Colonic mucosa (tissue), 4 donors: Measurements from ENCODE around the gene IFNAR1. TPM values are rescaled to one million over a fixed set of nuclear protein-coding genes. Genes with fewer than 3 reads are reported as not detected.

ENCODE experiments used
- DNase-seq: peaks from one replicate; pipeline ENCODE4 v3.0.0-alpha.2; 2020
- H3K27ac ChIP-seq: fragments of 200-600 bp; one replicate; pipeline ENCODE4 v1.8.0; 2021
- H3K27me3 ChIP-seq: fragments of 200-600 bp; one replicate; pipeline ENCODE4 v1.8.0; 2021
- H3K36me3 ChIP-seq: fragments of 200-600 bp; one replicate; pipeline ENCODE4 v1.8.0; 2021
- H3K4me1 ChIP-seq: fragments of 200-600 bp; one replicate; pipeline ENCODE4 v1.8.0; 2021; ENCODE audit warnings: mild to moderate bottlenecking
- H3K4me3 ChIP-seq: fragments of 200-600 bp; one replicate; pipeline ENCODE4 v1.8.0; 2021
- H3K9ac ChIP-seq, 2 donors: one replicate each; pipeline ENCODE4 v1.7.0; 2013; ENCODE audit warnings: control low read depth in 2 of 2, low read depth in 2 of 2, low read length in 2 of 2
- H3K9me3 ChIP-seq: fragments of 200-600 bp; one replicate; pipeline ENCODE4 v1.8.0; 2021
- intact Hi-C: fragments of 100-400 bp; cut with DNase I; formaldehyde crosslinking; loops from one replicate; pipeline ENCODE4 v1.14.1; 2022
- total RNA-seq, 2 donors: library from RNA; stranded (reverse); fragmentation: NEBNext Ultra II Directional in 1 of 2; extraction: Animal tissue kit (Norgen Biotek cat#: 25700) in 1 of 2; gene quantifications; one replicate each; pipeline ENCODE4 v1.2.1, GENCODE V29; 2021
- TF ChIP-seq, protein P1 (sequence below): fragments of 200-600 bp; IDR thresholded peaks from one replicate; pipeline ENCODE4 v1.8.0; 2022; ENCODE audit warnings: antibody characterized with exemption, mild to moderate bottlenecking
- donor health status: healthy.
- donor health status: DM: no; HTN: no; CAD: no.
- donor health status: DM: no; HTN: no; CAD: no.

Gene IFNAR1
- total RNA-seq, 2 donors from 2014 or later = 32.3 to 62.2 TPM

DNA sequence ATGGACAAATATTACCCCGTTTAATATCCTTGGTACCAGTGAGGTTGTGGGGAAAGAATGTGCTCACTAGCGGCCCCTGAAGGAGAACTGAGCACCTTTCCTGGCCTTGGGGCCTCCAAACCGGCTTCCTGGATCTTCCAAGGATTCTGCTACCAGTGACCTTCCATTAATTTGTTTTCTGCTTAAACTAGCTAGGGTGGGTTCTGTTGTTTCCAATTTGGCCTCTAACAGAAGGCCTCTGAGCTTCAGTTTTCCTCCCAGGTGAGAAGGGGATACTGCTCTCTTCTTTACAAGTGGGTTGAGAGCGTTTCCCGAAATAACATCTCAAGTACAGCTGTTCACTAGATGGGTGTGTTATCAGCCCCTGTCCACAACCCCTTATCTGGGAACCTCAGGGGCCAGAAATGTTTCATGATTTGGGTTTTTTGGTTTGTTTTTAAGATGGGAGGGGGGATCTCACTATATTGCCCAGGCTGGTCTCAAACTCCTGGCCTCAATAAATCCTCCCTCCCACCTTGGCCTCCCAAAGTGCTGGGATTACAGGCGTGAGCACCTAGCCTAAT, 61.5 kb downstream of the IFNAR1 start:
- DNase-seq = no peak
- H3K27me3 ChIP-seq = no peaks in the 10 kb centered on the region
- H3K9me3 ChIP-seq = no peaks in the 10 kb centered on the region
- TF ChIP-seq, protein P1, sequence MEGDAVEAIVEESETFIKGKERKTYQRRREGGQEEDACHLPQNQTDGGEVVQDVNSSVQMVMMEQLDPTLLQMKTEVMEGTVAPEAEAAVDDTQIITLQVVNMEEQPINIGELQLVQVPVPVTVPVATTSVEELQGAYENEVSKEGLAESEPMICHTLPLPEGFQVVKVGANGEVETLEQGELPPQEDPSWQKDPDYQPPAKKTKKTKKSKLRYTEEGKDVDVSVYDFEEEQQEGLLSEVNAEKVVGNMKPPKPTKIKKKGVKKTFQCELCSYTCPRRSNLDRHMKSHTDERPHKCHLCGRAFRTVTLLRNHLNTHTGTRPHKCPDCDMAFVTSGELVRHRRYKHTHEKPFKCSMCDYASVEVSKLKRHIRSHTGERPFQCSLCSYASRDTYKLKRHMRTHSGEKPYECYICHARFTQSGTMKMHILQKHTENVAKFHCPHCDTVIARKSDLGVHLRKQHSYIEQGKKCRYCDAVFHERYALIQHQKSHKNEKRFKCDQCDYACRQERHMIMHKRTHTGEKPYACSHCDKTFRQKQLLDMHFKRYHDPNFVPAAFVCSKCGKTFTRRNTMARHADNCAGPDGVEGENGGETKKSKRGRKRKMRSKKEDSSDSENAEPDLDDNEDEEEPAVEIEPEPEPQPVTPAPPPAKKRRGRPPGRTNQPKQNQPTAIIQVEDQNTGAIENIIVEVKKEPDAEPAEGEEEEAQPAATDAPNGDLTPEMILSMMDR = no peak
- intact Hi-C loops = no loop called here
- no peaks in the 10 kb centered on the region for H3K36me3 ChIP-seq
- H3K9ac ChIP-seq = no peak overlapping the region
- peaks cover 9% of the 10 kb centered on the region for H3K4me1 ChIP-seq
- no peak overlapping the region for H3K4me3 ChIP-seq
- no peak overlapping the region for H3K27ac ChIP-seq

- TF ChIP-seq, protein P1 = no peak
- no peak for DNase-seq
- H3K4me3 ChIP-seq = no peak overlapping the region
- peaks cover 9% of the 10 kb centered on the region for H3K4me1 ChIP-seq
- no peak overlapping the region for H3K27ac ChIP-seq
- H3K9me3 ChIP-seq = no peaks in the 10 kb centered on the region
- intact Hi-C loops = no loop called here
- H3K27me3 ChIP-seq = no peaks in the 10 kb centered on the region
- no peaks in the 10 kb centered on the region for H3K36me3 ChIP-seq
- H3K9ac ChIP-seq = no peak overlapping the region
Observed at GRCh38 chr21:33387294-33387693, 62.5 kb downstream of the IFNAR1 start.

DNA sequence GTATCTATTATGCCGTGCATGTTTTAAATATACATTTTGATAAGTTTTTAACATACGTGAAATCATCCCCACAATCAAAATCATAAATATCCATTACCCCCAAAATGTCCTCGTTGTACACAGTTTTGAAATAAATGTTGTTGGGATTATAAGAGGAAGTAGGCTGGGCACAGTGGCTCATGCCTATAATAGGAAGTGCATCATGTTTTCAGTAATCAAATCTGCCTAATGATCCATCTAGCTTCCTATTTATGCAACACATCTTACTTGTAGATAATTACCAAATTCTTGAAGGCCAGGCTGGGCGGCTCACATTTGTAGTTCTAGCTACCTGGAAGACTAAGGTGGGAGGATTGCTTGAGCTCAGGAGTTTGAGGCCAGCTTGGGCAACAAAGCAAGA, 63.4 kb downstream of the IFNAR1 start:
- Histone ChIP-seq H3K36me3 (no peaks in the 10 kb centered on the region), H3K27me3 (no peaks in the 10 kb centered on the region), H3K9ac (no peak overlapping the region), H3K4me3 (no peak overlapping the region), H3K27ac (no peak overlapping the region), H3K4me1 (peaks cover 1% of the 10 kb centered on the region), H3K9me3 (no peaks in the 10 kb centered on the region)
- DNase-seq = no peak
- intact Hi-C loops = no loop called here
- TF ChIP-seq, protein P1 = no peak

- no peak for DNase-seq
- no peaks in the 10 kb centered on the region for H3K9me3 ChIP-seq
- no peaks in the 10 kb centered on the region for H3K36me3 ChIP-seq
- H3K27me3 ChIP-seq = no peaks in the 10 kb centered on the region
- intact Hi-C loops = no loop called here
- no peak overlapping the region for H3K27ac ChIP-seq
- H3K4me1 ChIP-seq = no peaks in the 10 kb centered on the region
- H3K4me3 ChIP-seq = no peak overlapping the region
- no peak overlapping the region for H3K9ac ChIP-seq
- TF ChIP-seq, protein P1 = no peak
Observed at GRCh38 chr21:33390479-33390878, 65.7 kb downstream of the IFNAR1 start.

DNA sequence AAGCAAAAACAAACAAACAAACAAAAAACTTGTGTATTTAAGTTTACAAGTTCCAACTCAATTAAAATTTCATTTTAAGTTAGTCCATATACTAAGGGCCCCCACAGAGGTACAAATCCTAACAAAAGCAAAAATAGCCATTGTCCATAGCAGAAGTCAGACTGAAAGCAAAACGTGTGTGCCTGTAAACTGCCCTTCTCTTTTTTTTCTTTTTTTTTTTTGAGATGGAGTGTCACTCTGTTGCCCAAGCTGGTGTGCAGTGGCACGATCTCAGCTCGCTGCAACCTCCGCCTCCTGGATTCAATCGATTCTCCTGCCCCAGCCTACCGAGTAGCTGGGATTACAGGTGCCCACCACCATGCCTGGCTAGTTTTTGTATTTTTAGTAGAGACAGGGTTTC, 66.9 kb downstream of the IFNAR1 start:
- H3K27ac ChIP-seq = no peak overlapping the region

More for the DNA sequence above, 66.9 kb downstream of the IFNAR1 start:
- Histone ChIP-seq H3K9me3 (no peaks in the 10 kb centered on the region), H3K27me3 (no peaks in the 10 kb centered on the region), H3K9ac (no peak overlapping the region), H3K4me3 (no peak overlapping the region), H3K36me3 (no peaks in the 10 kb centered on the region), H3K4me1 (no peaks in the 10 kb centered on the region)
- intact Hi-C loops = no loop called here
- TF ChIP-seq, protein P1 = no peak
- no peak for DNase-seq
